GM21381 (cell line): Measurements from ENCODE around the gene RPA1.
"Not testable (repeated sequence)": the region's sequence is repeated elsewhere in the genome, so short reads cannot be mapped to it uniquely, and the experiment has no call there.

ENCODE experiments used
- ATAC-seq: cut with Tn5 transposase; IDR thresholded peaks from one replicate; pipeline ENCODE4 v1.9.1; 2021; ENCODE audit warnings: mild to moderate bottlenecking, moderate library complexity; ENCODE audit not compliant: unreplicated experiment

RPA1 gene

DNA sequence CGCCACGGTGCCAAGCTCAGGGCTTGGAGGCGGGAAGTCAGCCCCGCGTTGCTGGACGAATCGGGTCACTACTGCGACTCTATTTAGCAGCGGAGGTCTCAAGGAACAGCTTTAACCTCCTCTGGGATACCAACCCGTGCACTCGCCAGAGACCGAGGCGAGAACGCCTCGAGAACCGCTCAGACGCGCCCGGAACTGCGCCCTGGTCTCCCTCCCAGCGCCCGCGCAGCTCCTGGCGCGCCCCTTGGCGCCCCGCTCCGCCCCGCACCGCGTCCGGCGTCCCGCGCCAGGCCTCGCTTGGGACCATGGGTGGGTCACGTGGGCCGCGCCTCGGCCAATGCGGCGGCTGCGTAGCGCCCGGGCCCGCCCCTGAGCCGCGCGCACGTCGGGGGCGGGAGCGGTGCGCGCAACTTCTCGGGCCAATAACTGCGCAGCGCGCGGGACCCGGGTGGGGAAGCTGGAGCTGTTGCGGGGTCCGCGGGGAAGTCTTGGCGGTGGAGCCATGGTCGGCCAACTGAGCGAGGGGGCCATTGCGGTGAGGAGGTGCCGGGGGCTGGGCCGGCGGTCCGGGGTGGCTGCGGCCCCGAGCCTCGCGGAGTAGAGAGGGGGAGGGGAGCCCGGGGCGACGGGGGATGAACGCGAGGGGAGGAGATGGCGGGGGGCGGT is at the start of gene RPA1, which contains the start of gene SMYD4:
TSS of gene RPA1 (plus strand) at position 414 of the 666 bp plus-strand sequence. CDS start at position 503, 89 bp downstream.
TSS of gene SMYD4 (minus strand) at position 311 of the 666 bp plus-strand sequence. CDS start 1,908 bp downstream, outside the sequence.
- ATAC-seq = peak; percentile 85

DNA sequence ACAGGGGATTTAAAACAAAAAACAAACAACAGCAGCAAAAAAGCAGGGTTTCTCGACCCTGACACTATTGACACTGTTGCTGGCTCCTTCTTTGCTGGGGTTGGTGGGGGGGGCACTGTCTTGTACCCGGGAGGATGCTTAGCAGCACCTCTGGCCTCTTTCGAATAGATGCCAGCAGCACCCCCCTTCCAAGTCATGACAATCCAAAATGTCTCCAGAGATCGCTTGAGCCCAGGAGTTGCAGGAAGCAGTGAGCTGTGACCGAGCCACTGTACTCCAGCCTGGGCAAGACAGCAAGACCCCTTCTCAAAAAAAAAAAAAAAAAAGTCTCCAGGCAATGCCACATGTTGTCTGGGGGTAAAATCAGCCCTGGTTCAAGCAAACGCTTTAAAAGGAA is 47.6 kb upstream of the RPA1 start:
- no peak for ATAC-seq

DNA sequence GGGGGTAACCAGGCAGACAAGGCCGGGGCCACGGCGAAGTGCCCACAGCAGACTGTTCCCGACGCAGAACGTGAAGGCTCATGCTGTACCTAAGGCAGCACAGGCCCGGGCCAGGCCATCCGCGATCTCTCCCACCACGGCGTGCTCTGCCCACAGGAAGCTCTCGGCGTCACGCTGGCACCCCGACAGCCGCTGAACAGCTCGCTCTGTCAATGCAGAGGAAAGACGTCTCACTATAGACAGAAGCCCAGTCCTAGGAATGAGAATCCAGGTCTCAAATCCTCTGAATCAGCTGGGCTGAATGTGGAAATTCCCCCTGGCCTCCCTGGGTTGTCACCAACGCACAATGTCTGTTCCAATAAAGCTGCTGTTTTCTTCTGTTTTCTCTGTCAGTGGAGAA is 46.5 kb upstream of the RPA1 start:
- ATAC-seq = no peak

DNA sequence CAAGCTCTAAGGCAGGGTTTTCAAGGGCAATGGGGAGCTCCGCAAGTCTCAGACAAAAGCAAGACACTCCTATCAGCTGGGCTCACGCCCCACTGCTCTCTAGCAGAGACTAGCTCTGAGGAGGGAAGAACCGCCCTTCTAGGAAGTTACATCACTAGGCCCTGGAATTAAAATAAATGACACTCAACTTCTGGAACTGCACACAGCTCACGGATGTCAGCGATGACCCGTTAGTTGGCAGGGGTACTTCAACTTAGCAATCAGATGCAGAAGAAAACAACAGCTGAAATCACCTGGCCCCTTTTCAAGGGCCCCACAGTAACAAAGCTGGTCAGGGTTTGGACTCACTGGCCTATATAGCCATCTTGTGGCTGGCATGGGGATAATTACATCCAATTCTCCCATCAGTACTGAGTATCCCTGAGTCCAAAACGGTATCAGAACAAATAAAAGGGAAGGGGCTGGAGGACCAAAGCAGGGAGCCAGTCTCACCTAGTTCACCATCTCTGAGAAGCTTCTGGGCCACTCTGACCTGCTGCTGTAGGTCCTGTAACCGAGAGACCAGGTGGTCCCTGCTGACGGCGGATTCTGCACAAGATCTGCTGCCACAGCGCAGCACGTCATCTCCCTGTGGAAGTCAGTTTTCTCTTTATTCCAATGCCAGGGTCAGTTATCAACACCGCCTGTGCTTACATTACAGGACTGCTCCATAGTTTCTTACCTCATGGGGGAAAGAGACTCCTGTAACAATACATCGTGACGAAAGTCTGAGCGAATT is 45.8 kb upstream of the RPA1 start:
- no peak for ATAC-seq

DNA sequence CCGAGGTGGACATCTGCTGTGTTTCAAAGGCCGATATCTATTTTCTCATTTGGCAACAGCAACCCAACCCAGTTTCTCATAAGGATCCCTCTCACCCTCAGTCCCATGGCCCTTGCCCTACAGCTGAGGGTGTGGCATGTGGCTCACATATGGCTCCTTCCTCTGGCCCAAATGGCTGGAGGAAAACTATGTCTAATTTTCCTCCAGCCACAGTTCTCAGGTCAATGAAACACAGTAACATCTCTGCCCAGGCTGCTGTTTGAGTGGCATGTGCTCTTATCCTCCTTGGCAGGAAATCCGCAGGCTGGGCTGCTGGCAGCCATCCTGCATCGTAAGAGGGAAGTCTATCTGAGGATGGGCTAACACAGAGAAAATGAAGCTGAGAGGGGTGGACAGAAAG is 43.9 kb upstream of the RPA1 start:
- ATAC-seq = no peak

DNA sequence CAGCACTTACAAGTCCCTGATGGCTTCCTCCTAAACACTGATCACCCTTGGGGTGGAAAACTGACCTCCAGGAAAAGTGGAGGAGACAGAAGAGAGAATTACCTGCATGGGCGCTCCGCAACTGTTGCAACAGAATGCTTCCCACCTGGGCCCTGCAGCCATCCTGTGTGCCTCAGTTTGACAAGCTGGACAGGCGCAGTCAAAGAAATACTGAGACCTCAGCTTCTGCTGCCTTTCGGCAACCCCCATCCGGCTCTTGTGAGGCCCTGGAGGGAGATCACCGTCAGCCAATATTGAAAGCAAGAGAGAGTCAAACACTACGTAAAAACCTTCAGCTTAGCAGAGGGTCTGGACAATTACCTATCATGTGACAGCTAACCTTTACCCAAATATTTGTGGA is 43.1 kb upstream of the RPA1 start:
- ATAC-seq = no peak

DNA sequence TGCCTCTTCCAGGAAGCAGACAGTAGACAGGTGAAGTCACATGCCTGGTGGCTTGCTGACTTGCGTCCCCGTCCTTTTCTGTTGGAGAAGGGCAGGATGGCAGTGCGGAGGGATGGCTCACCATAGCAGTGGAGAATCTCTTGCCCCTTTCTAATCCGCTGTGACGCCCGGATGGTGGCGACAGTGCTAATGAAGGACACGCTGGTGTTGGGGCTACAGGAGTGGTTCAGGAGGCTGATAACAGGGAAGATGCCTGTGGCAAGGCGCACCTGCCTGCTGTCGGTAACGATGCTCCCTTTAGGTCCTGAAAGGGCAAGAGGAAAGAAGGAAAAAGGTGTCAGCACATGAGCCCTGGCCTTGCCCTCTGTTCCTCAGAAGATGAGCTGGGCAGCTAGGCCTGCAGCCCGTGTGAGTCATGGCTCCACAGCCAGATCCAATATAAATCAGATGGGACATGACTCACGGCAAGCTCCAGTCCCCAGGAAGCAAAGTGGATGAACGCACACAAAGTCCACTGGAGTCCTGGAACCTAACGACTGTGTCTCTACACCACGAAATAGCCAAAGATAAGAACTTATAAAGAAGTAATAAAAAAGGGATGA is 42.4 kb upstream of the RPA1 start:
- ATAC-seq = no peak

DNA sequence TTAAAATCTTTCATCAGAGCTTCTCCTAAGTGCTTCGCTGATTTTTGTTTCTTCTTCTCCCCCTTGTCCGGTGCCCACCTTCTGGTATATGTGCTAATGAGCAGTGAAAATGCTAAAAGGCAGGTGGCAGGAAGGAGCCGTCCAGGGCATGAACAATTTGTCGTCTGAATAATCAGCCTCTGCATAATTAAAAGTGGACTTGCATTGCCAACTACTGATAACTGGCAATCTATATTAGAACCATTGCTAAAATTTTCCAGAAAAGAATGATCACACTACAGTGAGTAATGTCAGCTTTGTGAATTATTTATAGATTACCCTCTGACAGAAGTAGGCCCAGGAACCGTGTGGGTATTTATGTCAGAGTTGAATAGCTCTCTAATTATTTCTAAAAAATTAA is 39.9 kb upstream of the RPA1 start:
- no peak for ATAC-seq

DNA sequence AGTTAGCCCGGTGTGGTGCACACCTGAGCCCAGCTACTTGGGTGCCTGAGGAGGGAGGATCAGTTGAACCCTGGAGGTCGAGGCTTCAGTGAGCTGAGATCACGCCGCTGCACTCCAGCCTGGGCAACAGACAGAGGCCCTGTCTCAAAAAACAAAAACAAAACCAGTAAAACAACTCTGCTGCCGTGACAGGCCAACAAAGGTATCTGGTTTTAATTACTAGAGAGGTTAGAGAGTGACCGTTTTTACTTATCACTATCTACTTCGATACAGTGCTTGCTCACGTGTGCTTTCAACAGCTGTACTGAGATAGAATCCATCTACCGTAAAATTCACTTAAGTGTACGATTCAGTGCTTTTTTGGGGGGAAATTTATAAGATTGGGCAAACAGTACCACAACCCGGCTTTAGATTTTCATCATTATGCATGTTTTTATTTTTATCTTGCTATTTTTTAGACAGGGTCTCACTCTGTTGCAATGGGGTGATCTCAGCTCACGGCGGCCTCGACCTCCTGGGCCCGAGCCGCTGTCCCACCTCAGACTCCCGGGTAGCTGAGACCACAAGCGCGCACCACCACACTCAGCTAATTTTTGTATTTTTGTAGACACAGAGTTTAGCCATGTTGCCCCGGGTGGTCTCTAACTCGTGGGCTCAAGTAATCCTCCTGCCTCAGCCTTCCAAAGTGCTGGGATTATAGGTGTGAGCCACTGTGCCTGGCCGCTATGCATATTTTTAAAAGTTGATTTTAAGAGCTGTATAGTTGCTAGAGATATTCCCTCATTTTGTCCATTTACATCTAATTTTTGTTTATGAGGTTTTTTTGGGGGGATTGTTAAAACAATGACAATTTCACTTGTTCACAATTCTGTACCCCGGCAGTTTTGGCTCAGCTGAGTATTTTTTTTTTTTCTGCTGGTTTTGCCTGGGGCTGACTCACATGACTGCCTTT is 37.0 kb upstream of the RPA1 start:
- ATAC-seq = no peak

DNA sequence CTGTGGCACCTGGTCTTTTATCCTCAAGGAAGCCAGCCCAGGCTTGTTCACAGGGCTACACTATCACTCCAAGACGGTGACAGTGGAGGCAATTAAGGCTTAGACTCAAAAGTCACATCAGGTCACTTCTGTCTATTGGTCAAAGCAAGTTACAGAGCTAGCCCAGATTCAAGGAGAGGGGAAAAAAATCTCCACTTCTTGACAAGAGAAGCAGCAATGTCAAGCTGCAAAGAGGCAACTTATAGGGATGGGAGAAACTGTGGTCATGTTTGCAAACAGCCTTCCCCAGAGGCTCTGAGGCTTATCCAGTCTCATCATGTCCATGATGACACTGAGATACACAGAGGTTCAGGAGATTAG is 36.4 kb upstream of the RPA1 start:
- no peak for ATAC-seq

DNA sequence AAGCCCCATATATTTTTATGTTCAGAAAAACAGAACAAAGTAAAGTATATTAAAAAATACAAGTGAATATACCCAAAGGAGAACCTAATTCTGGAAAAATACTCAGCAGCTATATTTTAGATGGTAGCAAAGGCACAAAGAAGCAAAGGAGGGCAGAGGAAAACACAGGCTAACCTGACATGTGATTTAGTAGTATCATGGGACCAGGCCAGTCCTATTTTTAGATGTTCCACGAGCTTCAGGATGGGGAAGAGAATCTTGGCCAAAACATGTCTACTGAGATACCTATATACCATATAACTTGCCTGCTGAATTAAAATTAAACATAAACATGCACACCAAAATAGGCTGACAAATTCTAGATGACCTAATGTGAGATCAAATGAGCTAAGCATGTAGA is 33.0 kb upstream of the RPA1 start:
- no peak for ATAC-seq

DNA sequence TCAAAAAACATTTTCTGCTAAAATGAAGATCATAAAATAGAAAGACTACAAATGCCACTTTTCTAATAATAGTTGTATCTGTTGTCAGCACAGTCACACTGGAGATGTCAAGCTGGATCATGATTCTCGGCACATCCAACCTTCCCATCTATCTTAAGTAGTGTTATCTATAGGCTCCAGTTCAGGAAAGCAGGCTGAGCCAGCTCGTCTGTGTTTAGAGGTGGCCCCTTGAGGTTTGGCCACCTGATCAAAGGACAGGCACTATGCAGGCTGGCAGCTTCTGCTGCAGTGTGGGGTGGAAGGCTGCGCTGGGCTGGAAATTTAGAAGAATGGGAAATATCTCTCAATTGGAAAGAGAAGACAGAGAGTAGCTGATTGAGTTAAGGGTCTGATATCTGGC is 32.5 kb upstream of the RPA1 start:
- no peak for ATAC-seq

DNA sequence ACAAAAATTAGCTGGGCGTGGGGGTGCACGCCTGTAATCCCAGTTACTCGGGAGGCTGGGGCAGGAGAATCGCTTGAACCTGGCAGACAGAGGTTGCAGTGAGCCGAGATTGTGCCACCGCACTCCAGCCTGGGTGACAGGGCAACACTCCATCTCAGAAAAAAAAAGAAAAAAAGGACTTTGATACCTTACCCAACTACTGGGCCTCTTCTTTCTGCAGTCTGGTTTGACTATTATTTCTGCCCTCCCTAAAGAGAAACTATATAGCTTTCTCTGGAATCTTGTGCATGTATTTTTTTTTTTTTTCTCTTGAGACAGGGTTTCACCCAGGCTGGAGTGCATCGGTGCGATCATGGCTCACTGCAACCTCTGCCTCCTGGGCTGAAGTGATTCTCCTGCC is 32.0 kb upstream of the RPA1 start:
- not testable (repeated sequence) for ATAC-seq

DNA sequence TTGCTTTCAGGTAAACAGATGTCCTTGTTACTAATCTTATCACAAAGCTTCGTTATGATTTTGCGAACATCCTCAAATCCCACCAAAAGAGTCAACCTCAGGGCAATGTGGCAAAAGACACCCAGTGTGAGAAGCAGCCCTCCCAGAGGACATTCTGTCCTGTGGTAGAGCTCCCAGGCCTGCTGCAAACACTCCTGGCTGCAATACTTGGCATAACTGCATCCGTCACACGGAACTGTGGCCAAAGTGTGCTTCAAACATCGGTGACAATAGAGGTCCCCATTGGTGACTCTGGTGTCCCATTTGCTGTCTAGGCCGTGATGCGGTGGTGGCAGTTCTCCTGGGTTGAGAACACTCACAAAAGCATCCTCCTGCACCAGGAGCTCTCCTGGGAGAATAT is 29.6 kb upstream of the RPA1 start:
- no peak for ATAC-seq

DNA sequence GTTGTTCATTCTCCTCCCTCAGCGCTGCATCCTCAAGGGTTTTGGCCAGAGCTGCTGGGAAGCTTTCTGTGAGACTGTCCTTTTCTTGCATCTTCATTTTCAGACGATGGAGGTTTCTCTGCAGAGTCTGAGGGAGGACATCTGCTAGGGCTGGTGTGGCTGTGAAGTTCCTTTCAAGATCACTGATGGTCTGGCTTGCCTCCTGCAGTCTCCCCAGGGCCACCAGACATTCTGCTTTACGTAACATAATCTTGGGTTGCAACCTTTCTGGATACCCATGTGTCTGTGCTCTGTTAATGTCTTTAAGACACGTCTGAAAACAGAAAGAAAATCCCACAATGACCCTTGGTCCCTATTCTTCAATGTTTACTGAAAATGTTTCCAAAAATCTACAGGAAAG is 29.1 kb upstream of the RPA1 start:
- no peak for ATAC-seq

DNA sequence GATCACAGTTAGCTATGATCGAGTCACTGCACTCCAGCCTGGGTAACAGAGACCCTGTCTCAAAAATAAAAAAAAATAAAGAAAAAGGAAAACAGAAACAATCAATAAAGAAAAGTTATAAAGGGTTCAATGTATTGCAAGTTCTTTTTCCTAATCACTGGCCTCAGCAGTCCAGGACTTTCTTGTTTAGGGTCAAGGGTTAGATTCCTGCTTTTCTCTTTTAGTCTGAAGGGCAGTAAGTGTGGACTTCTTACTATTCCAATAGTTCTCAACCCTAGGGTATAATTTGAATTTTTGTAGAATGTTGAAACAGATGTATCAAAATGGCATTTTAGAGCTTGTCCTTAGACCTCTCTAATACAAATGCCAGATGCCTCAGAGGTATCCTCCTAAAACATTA is 27.4 kb upstream of the RPA1 start:
- no peak for ATAC-seq

DNA sequence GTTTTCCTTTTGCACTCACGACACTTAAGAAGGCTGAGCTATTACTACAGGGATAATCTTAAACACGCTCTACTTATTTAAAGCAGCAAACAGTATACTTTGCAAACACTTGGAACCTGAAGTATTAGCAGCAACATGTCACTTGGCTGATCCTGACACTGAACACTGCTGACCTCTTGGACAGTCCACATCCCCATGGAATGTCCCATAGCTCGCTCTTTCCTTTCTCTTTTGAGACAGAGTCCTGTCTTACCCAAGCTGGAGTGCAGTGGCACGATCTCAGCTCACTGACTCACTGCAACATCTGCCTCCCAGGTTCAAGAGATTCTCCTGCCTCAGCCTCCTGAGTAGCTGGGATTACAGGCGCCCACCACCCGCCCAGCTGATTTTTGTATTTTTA is 26.5 kb upstream of the RPA1 start:
- ATAC-seq = no peak

DNA sequence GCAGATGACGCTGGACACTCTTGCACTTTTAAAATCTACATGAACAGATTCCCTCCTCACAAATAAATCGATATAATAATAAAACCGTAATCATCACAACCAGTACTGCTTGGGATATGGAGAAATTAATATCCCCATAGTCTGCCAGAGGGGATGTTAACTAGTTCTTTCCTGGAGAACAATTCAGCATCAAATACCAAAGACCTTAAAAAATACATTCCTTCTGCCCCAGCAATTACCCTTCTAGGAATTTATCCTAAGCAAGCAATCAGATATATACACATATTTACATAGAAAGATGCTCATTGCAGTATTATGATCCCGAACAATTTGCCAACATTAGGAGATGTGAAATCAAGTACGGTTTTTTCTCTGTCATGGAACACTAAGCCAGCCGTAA is 21.9 kb upstream of the RPA1 start:
- no peak for ATAC-seq

DNA sequence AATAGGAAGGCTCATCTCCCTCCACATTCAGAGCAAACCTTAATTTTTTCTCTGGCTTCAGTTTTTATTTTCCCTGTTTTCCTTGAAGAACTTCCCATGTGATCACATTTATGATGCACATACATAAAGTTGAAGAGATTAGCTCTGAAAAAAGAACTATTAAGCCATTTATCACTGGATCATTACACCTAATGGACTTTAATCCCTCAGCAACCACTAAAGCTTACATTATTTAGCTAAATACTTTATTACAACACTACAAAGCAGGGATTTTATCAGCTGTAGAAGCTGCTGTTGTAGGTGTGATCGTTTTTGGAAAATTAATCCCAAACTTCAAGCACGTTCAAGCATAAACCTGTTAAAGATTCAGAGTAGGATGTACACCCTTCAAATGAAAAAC is 21.2 kb upstream of the RPA1 start:
- ATAC-seq = no peak

DNA sequence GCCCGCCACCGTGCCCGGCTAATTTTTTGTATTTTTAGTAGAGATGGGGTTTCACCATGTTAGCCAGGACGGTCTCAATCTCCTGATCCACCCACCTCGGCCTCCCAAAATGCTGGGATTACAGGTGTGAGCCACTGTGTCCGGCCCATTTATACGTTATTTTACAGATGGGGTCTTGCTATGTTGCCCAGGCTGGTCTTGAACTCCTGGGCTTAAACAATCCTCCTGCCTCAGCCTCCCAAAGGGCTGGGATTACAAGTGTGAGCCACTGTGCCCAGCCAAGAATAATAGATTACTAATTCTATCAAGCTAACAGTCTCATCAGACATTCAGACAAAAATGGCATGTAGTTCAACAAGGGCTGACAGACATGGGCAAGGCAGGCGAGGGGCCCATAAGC is 20.0 kb upstream of the RPA1 start:
- ATAC-seq = not testable (repeated sequence)

DNA sequence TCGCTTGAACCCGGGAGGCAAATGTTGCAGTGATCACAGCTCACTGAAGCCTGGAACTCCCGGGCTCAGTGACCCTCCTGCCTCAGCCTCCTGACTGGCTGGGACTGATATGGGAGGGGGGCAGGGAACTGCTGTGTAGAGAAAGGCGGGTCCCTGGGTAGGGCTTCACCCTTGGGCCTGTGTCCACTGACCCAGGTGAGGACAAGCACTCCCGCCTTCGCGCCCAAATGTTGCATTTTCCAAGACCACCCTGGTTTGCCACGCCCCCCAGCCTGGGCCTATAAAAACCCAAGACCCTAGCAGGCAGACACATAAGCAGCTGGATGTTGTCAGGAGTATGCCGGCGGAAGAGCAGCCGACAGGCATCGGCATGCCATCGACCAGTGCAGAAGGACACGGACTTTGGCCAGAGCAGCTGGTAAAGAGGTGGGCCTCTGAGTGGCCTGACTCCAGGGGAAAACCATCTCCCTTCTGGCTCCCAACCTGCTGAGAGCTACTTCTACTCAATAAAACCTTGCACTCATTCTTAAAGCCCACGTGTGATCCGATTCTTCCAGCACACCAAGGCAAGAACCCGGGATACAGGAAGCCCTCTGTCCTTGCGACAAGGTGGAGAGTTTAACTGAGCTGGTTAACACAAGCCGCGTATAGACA is 19.2 kb upstream of the RPA1 start:
- ATAC-seq = no peak
